ENCODE results near the gene SMS.
"Not testable (repeated sequence)": the region's sequence is repeated elsewhere in the genome, so short reads cannot be mapped to it uniquely, and the experiment has no call there.

Gene SMS

GRCh38 chrX:21940356-21940829, at the start of gene SMS:
Gene SMS (plus strand): TSS chrX:21940709. CDS start chrX:21940825, 116 bp downstream.
- peak; percentile 54 for DNase-seq

GRCh38 chrX:21905313-21905712, 35.2 kb upstream of the SMS start:
- DNase-seq, result no peak

- peak; percentile 63 for DNase-seq
Observed at GRCh38 chrX:21905953-21906352, 34.6 kb upstream of the SMS start.

- DNase-seq, result peak; percentile 85
Observed at GRCh38 chrX:21907260-21907659, 33.2 kb upstream of the SMS start.

- DNase-seq, result no peak
Observed at GRCh38 chrX:21911481-21911880, 29.0 kb upstream of the SMS start.

GRCh38 chrX:21912220-21912619, 28.3 kb upstream of the SMS start:
- DNase-seq, result no peak

- no peak for DNase-seq
Observed at GRCh38 chrX:21912989-21913388, 27.5 kb upstream of the SMS start.

GRCh38 chrX:21926116-21926515, 14.4 kb upstream of the SMS start:
- no peak for DNase-seq

GRCh38 chrX:21926527-21927278, 13.8 kb upstream of the SMS start:
- no peak for DNase-seq

- no peak for DNase-seq
Observed at GRCh38 chrX:21929209-21929608, 11.3 kb upstream of the SMS start.

GRCh38 chrX:21930986-21931385, 9.5 kb upstream of the SMS start:
- no peak for DNase-seq

- DNase-seq, result no peak
Observed at GRCh38 chrX:21932292-21933002, 8.1 kb upstream of the SMS start.

GRCh38 chrX:21933077-21933476, 7.4 kb upstream of the SMS start:
- DNase-seq, result no peak

GRCh38 chrX:21934414-21934813, 6.1 kb upstream of the SMS start:
- DNase-seq, result no peak

- no peak for DNase-seq
Observed at GRCh38 chrX:21939906-21940305, 603 bp upstream of the SMS start.

GRCh38 chrX:21943460-21944135, 3.1 kb downstream of the SMS start:
- no peak for DNase-seq

GRCh38 chrX:21944136-21944615, 3.7 kb downstream of the SMS start:
- DNase-seq, result no peak

- no peak for DNase-seq
Observed at GRCh38 chrX:21946925-21947641, 6.6 kb downstream of the SMS start.

GRCh38 chrX:21947671-21948070, 7.2 kb downstream of the SMS start:
- no peak for DNase-seq

GRCh38 chrX:21948897-21949578, 8.5 kb downstream of the SMS start:
- DNase-seq, result no peak

GRCh38 chrX:21949689-21950088, 9.2 kb downstream of the SMS start:
- DNase-seq, result no peak

GRCh38 chrX:21950557-21950956, 10.0 kb downstream of the SMS start:
- not testable (repeated sequence) for DNase-seq
